Measurements from ENCODE around the gene TLN1.
A peak's percentile ranks its signal among the peaks of the same experiment; 100 is the strongest.

TLN1 gene

DNA sequence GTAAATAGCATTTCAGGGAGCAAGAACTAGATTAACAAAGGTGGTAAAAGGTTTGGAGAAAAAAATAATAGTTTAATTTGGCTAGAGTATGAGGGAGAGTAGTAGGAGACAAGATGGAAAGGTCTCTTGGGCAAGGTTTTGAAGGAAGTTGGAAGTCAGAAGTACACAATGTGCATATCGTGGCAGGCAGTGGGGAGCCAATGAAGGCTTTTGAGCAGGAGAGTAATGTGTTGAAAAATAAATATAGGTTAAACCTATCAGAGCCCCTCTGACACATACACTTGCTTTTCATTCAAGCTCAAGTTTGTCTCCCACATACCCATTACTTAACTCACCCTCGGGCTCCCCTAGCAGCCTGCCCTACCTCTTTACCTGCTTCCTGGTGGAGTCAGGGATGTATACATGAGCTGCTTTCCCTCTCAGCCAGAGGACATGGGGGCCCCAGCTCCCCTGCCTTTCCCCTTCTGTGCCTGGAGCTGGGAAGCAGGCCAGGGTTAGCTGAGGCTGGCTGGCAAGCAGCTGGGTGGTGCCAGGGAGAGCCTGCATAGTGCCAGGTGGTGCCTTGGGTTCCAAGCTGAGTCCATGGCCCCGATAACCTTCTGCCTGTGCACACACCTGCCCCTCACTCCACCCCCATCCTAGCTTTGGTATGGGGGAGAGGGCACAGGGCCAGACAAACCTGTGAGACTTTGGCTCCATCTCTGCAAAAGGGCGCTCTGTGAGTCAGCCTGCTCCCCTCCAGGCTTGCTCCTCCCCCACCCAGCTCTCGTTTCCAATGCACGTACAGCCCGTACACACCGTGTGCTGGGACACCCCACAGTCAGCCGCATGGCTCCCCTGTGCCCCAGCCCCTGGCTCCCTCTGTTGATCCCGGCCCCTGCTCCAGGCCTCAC lies 58.6 kb downstream of the TLN1 start, which contains the start of gene CA9:
TSS of gene CA9 (plus strand) at position 797 of the 893 bp plus-strand sequence. CDS start at position 829, 32 bp downstream.
- peak within 1 kb of the TSS; percentile 9 for H3K4me3 ChIP-seq (ENCODE audit: low read depth, low read length)
- TF ChIP-seq, protein P1, sequence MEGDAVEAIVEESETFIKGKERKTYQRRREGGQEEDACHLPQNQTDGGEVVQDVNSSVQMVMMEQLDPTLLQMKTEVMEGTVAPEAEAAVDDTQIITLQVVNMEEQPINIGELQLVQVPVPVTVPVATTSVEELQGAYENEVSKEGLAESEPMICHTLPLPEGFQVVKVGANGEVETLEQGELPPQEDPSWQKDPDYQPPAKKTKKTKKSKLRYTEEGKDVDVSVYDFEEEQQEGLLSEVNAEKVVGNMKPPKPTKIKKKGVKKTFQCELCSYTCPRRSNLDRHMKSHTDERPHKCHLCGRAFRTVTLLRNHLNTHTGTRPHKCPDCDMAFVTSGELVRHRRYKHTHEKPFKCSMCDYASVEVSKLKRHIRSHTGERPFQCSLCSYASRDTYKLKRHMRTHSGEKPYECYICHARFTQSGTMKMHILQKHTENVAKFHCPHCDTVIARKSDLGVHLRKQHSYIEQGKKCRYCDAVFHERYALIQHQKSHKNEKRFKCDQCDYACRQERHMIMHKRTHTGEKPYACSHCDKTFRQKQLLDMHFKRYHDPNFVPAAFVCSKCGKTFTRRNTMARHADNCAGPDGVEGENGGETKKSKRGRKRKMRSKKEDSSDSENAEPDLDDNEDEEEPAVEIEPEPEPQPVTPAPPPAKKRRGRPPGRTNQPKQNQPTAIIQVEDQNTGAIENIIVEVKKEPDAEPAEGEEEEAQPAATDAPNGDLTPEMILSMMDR (IDR thresholded peaks at IDR 0.05; ENCODE audit: insufficient read depth, low read depth, low read length, missing control alignments) = no peak
- DNase-seq (ENCODE audit: low read depth) = no peak

DNA sequence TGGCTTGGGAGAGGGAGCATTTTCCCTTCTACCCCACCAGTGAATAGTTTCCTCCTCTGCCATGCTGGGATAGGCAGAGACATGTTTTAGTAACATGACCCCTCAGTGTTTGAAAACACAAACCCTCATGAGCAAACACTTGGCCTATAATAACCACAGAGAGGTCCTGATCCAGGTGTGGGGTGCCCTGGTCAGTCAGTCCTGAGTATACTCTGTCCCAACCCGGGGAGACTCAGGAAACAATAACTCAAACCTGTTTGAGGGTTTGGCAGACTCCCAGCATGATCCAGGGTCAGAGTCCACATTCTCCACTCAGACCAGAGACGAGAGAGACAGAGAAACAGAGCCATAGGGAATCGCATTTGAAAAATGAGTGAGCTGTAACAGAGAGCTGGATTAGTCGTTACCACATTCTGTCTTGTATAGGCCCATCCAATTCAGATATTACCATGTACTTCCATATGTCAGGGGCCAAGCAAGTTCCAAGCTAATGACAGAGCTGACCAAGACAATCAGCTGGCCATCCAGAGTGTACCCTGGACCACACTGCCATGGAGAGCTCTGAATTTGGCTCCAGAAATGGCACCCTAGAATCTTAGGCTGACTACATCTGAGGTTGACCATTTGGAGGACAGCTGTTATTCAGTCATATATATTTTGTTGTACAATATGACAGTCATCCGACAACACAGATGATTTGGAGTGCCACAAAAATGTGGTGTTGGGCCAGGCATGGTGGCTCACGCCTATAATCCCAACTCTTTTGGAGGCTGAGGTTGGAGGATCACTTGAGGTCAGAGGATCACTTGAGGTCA lies 62.5 kb downstream of the TLN1 start:
- DNase-seq (ENCODE audit: low read depth) = no peak
- TF ChIP-seq, protein P1 (IDR thresholded peaks at IDR 0.05; ENCODE audit: insufficient read depth, low read depth, low read length, missing control alignments) = no peak
- no peak overlapping the region for H3K4me3 ChIP-seq (ENCODE audit: low read depth, low read length)

DNA sequence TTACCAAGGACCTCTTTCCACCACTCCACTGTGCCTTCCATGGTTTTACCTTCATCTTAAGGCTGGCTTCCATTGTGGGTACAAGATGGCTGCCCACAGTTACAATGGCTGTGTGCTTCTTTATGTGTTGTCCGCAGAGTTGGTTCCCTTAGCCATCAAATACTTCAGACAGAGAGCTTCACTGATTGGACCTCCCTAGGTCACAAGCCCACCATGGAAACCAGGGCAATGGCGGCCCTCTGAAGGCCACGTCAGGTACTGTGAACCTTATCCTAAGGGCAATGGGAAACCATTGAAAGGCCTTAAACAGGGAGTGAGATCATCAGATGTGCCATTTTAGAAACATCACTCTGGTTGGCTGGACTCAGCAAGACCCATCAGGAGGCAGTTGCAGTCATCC lies 64.1 kb downstream of the TLN1 start:
- TF ChIP-seq, protein P1 (IDR thresholded peaks at IDR 0.05; ENCODE audit: insufficient read depth, low read depth, low read length, missing control alignments) = no peak
- DNase-seq (ENCODE audit: low read depth) = no peak
- no peak overlapping the region for H3K4me3 ChIP-seq (ENCODE audit: low read depth, low read length)

DNA sequence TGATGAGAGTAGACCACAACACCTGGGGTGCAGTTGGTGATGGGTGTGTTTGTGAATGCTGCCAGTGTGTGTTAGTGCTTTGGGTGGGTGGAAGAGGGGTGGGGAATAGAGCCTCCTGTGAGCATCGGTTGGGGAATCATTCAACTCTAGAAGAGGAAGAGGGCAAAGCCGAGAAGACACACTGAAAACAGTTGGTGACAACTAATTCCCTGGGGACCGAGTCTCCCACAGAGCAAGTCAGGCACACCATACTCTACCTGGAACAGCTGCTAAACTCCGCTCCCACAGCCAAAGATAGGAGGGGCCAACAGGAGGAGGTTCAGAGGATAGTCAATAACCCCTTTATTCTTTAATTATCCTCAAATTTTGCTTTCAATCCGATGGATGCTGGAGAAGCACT lies 65.4 kb downstream of the TLN1 start:
- TF ChIP-seq, protein P1 (IDR thresholded peaks at IDR 0.05; ENCODE audit: insufficient read depth, low read depth, low read length, missing control alignments) = no peak
- DNase-seq (ENCODE audit: low read depth) = peak; percentile 41
- no peak overlapping the region for H3K4me3 ChIP-seq (ENCODE audit: low read depth, low read length)

DNA sequence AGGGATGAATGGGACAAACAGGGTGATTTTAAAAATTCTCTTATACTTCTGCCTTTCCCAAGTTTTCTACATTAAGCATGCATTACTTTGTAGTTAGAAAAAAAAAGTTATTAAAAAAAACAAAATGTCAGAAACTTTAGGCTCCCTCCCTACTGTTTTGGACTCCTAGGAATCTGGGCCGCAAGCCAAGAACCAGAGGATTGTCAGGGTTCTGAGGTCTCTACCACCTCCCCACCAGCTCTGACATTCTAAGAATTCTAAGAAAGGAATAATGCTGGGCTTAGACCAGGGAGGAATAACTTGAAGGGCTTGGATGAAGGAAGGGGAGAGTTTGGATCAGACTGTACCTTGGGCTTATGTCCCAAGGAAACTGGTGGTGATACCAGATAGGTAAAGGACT lies 66.0 kb downstream of the TLN1 start:
- no peak overlapping the region for H3K4me3 ChIP-seq (ENCODE audit: low read depth, low read length)
- DNase-seq (ENCODE audit: low read depth) = no peak
- TF ChIP-seq, protein P1 (IDR thresholded peaks at IDR 0.05; ENCODE audit: insufficient read depth, low read depth, low read length, missing control alignments) = no peak

DNA sequence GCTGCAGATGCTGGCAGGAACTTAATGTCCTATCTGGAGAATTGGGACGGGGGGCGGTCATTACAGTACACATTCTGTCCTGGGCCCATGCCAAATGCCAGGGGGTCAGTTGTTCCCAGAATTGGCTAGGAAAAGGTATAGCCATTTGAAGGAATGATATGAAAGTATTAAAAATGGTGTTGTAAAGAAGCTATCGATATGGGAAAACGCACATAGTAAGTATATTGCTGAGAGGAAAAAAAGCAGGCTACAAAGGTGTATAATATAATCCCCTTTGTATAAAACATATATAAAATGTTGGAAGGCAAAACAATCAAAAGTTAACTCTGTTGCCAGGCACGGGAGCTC lies 66.5 kb downstream of the TLN1 start:
- DNase-seq (ENCODE audit: low read depth) = no peak
- TF ChIP-seq, protein P1 (IDR thresholded peaks at IDR 0.05; ENCODE audit: insufficient read depth, low read depth, low read length, missing control alignments) = no peak
- peak overlapping the region; percentile 72 for H3K4me3 ChIP-seq (ENCODE audit: low read depth, low read length)

Measured in GM12865 (cell line).